ENCODE data around the gene RPL10A.

GRCh38 chr6:35499372-35499771 is 31.2 kb downstream of the RPL10A start:
- no peak for TF ChIP-seq POLR2A (IDR thresholded peaks at IDR 0.05)
- no peak for TF ChIP-seq EP300 (IDR thresholded peaks at IDR 0.05)

Data from tibial nerve (tissue), 3 donors.